GM21786 (cell line): Measurements from ENCODE around the gene OMP.

Source experiments
- ATAC-seq: cut with Tn5 transposase; IDR thresholded peaks from one replicate; pipeline ENCODE4 v1.9.1; 2021; ENCODE audit not compliant: unreplicated experiment

OMP gene

GRCh38 chr11:77121876-77122575 lies 19.4 kb downstream of the OMP start:
- ATAC-seq, result no peak

- ATAC-seq, result no peak
These were observed 20.1 kb downstream of the OMP start for GRCh38 chr11:77122576-77123212.

GRCh38 chr11:77123591-77123990 lies 21.0 kb downstream of the OMP start:
- no peak for ATAC-seq

- no peak for ATAC-seq
These were observed 21.4 kb downstream of the OMP start for GRCh38 chr11:77124041-77124440.

- ATAC-seq, result no peak
These were observed 21.8 kb downstream of the OMP start for GRCh38 chr11:77124488-77124887.

GRCh38 chr11:77125191-77125590 lies 22.6 kb downstream of the OMP start:
- ATAC-seq, result no peak

GRCh38 chr11:77125695-77126094 lies 23.1 kb downstream of the OMP start:
- ATAC-seq, result no peak

GRCh38 chr11:77126156-77126775 lies 23.6 kb downstream of the OMP start:
- no peak for ATAC-seq

- ATAC-seq, result no peak
These were observed 24.2 kb downstream of the OMP start for GRCh38 chr11:77126861-77127234.

GRCh38 chr11:77127235-77127911 lies 24.7 kb downstream of the OMP start:
- ATAC-seq, result no peak

GRCh38 chr11:77127920-77128691 lies 25.5 kb downstream of the OMP start, which contains the start of gene MYO7A:
TSS of gene MYO7A (plus strand) at chr11:77128246. CDS start at chr11:77130635, 2,389 bp downstream.
- no peak for ATAC-seq

- no peak for ATAC-seq
These were observed 26.6 kb downstream of the OMP start for GRCh38 chr11:77129069-77129841.

- ATAC-seq, result no peak
These were observed 27.5 kb downstream of the OMP start for GRCh38 chr11:77129842-77130756.

GRCh38 chr11:77130763-77131513 lies 28.3 kb downstream of the OMP start:
- ATAC-seq, result no peak

- no peak for ATAC-seq
These were observed 28.9 kb downstream of the OMP start for GRCh38 chr11:77131560-77131959.

- ATAC-seq, result no peak
These were observed 32.4 kb downstream of the OMP start for GRCh38 chr11:77135069-77135468.

- ATAC-seq, result no peak
These were observed 33.4 kb downstream of the OMP start for GRCh38 chr11:77136074-77136473.

GRCh38 chr11:77136784-77137420 lies 34.3 kb downstream of the OMP start:
- ATAC-seq, result no peak
